Measurements from ENCODE around the gene OR6B1. TPM values are rescaled to one million over a fixed set of nuclear protein-coding genes. Genes with fewer than 3 reads are reported as not detected.
"Not testable (repeated sequence)": the region's sequence is repeated elsewhere in the genome, so short reads cannot be mapped to it uniquely, and the experiment has no call there.

The OR6B1 gene
- total RNA-seq, 4 donors from 2014 or later, result not detected

DNA sequence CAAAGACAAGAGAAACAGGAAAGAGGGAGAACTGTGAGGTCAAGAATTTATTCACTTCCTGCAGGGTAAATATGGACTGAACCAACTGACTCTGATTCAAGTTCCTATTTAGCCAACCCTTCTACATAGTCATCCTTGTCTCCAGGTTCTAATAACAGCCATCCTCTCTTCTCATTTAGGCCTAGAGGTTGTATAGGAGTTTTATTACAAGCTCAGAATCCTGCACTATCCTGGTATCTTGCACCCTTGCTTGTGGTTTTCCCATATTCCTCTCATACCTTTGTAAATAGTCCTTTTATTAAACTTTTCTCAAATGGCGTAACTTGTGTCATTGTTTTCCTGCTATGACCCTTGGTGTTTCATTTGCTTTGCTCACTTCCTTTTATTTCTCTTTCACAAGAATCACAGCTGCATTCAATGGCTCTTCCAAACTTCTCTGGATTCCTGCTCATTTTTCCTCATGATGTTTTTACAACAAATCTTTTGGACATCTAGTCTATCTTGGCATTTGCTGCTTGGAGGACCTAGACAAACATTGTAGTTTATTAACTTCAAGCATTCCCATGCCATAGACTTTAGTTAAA lies 36.3 kb downstream of the OR6B1 start:
- DNase-seq (ENCODE audit: low spot score) (no peak), ATAC-seq (ENCODE audit: low FRiP score) (no peak)
- TF ChIP-seq, protein P1, sequence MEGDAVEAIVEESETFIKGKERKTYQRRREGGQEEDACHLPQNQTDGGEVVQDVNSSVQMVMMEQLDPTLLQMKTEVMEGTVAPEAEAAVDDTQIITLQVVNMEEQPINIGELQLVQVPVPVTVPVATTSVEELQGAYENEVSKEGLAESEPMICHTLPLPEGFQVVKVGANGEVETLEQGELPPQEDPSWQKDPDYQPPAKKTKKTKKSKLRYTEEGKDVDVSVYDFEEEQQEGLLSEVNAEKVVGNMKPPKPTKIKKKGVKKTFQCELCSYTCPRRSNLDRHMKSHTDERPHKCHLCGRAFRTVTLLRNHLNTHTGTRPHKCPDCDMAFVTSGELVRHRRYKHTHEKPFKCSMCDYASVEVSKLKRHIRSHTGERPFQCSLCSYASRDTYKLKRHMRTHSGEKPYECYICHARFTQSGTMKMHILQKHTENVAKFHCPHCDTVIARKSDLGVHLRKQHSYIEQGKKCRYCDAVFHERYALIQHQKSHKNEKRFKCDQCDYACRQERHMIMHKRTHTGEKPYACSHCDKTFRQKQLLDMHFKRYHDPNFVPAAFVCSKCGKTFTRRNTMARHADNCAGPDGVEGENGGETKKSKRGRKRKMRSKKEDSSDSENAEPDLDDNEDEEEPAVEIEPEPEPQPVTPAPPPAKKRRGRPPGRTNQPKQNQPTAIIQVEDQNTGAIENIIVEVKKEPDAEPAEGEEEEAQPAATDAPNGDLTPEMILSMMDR (IDR thresholded peaks at IDR 0.05), result no peak

DNA sequence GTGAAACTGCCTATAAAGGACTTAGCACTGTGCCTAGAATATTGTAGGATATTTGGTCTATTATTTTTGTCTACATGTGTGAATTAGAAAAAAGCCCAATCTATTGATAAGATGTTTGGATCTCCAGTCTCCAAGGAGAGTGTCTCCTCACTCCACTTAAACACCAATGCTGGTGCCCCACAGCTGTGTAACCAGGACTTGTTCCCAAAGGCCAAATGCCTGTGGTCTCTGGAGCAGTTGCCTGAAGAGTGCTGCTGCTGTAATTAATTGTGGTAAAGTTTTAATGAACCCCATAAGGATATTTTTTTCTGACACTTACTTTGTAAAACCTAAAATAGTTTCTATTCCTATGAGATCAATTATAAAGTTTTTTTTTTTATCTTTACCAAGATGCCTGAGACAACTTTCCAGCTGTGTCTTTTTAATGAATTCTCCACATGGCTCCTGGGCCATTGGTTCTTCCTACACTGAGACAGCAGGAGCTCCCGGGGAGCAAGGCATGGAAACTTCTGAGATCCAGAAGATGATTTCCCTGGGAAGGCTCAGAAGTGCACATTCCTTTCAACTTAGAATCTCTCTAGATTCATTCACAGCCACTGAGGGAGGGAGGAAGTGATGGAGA lies 37.4 kb downstream of the OR6B1 start:
- no peak for ATAC-seq (ENCODE audit: low FRiP score)

DNA sequence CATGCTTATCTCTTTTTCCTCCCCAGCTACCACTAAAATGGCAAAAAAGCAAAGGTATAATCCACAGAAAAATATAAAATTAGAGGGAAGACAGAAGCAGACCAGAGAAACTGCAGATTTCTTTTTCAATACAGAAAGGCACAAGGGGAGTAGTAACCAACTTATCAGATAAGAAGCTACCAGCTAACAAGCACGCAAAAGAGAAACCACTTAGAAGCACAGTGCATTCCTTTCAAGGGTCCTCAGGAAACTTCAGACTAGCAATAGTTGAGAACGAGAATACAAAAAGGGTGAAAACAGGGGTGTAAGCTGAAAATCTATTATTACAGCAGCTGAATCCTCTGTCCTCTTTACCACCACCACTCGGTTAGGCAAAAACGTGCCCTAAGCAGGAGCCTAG lies 38.8 kb downstream of the OR6B1 start:
- ATAC-seq (ENCODE audit: low FRiP score) (no peak), DNase-seq (ENCODE audit: low spot score) (no peak)
- TF ChIP-seq, protein P1 (IDR thresholded peaks at IDR 0.05), result no peak

More for the DNA sequence above, 37.4 kb downstream of the OR6B1 start:
- no peak for DNase-seq (ENCODE audit: low spot score)
- TF ChIP-seq, protein P1 (IDR thresholded peaks at IDR 0.05), result no peak

DNA sequence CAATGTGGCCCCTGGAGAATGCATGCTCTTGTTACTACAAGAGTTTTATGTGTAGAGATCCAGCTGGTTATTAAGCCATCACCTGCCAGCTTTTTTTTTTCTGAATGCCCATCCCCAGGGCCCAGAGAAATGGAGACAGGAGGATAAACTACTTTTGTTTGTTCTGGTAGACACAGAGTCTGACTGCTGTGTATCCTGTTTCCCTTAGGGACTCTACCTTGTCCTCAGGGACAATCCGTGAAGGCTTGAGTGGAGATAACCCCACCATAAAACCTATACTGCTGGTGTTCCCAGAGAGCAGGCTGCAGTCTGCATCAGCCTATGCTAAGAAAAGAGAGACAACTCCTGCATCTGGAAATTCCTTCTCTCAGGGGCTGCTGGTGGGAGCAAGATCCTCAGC lies 48.5 kb downstream of the OR6B1 start, which contains the start of gene OR2A5:
TSS of gene OR2A5 (plus strand) at position 301 of the 400 bp plus-strand sequence. CDS start 1,454 bp downstream, outside the sequence.
- TF ChIP-seq, protein P1 (IDR thresholded peaks at IDR 0.05), result no peak
- ATAC-seq (ENCODE audit: low FRiP score), result no peak
- no peak for DNase-seq (ENCODE audit: low spot score)

DNA sequence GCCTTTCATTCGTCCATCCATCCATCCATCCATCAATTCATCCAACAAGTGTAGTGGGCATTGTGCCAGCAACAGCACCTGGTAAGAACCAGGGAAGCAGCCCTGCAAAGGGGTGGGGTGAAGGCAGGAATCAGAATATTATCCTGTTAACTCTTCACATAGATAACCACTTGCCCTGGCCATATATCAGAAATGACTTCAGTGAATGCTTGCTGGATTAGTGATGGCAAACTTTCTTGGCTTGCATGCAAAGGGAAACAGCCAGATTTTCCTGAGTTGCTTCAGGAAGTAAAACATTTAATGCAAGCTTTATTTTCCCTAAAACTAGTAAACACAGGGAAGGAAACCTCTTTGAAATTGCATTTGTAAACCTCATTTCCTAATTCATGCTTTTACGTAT lies 49.4 kb downstream of the OR6B1 start:
- no peak for DNase-seq (ENCODE audit: low spot score)
- TF ChIP-seq, protein P1 (IDR thresholded peaks at IDR 0.05), result no peak
- no peak for ATAC-seq (ENCODE audit: low FRiP score)

DNA sequence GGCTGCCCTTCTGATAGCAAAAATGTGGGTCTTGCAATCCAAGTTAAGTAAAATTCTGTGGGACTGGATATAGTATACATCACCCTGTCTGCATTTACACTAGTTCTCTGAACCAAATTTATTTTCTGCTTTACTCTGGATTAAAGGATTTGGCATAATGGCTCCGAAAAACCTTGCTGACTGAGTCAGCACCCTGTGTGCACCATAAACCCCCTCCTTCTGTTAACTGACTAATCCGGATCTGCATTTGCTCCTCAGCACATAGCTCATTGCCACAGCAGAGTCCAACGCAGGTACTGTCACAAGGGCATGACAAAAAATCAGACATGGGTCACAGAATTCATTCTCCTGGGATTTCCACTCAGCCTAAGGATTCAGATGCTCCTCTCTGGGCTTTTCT lies 50.0 kb downstream of the OR6B1 start:
- no peak for DNase-seq (ENCODE audit: low spot score)
- TF ChIP-seq, protein P1 (IDR thresholded peaks at IDR 0.05), result no peak
- ATAC-seq (ENCODE audit: low FRiP score), result no peak

DNA sequence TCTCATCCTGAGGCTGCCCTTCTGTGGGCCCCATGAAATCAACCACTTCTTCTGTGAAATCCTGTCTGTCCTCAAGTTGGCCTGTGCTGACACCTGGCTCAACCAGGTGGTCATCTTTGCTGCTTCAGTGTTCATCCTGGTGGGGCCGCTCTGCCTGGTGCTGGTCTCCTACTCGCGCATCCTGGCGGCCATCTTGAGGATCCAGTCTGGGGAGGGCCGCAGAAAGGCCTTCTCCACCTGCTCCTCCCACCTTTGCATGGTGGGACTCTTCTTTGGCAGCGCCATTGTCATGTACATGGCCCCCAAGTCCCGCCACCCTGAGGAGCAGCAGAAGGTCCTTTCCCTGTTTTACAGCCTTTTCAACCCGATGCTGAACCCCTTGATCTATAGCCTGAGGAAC lies 50.8 kb downstream of the OR6B1 start:
- ATAC-seq (ENCODE audit: low FRiP score); DNase-seq (ENCODE audit: low spot score): not testable (repeated sequence)
